ENCODE results near the gene PEX1. TPM values are rescaled to one million over a fixed set of nuclear protein-coding genes. Genes with fewer than 3 reads are reported as not detected.

PEX1 gene
- total and polyA plus RNA-seq, 2 donors from 2014 or later, result 16.9 to 19.6 TPM

DNA sequence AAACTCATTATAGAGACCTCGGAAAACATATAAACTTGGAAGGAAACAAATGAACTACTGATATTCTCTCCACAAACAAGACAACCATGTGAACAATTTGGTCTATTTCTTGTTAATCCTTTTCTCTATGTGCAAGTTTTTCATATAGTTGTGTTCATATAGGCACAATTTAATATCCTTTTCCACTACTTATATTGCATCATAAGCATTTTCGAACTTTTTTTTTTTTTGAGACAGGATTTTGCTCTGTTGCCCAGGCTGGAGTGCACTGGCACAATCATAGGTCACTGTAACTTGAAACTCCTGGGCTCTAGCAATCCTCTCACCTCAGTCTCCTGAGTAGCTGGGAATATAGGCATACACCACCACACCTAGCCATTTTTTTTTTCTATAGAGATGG lies 5.2 kb downstream of the PEX1 start:
- peaks cover 0 to 8% (median 3%) of the 10 kb centered on the region in 3 donors for H3K4me1 ChIP-seq (ENCODE audit: control insufficient read depth in 2 of 3, insufficient read depth in 2 of 3, low read depth in 1 of 3, low read length in 3 of 3)

DNA sequence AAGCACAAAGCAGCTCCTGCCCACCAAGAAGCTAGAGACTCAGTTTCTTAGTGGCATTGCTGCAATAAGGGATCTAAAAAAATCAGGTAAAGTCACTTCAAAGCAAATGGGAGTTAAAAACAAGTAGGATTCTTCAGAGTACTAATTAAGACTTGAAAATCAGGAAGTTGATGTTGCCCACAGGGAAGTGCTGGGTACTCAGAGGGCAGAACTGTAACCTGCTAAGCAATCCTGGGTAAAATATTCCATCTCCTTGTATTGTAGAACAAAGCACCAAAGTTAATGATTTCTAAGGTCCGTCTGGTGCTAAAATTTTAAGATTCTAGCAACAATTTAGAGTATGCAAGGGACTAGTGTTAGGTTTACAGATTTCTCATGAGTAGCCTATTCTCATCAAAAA lies 8.3 kb downstream of the PEX1 start:
- no peaks in the 10 kb centered on the region for H3K9me3 ChIP-seq (ENCODE audit: control insufficient read depth in 2 of 3, insufficient read depth in 1 of 3, low read length in 3 of 3)
- peaks cover 0 to 3% (median 0%) of the 10 kb centered on the region in 3 donors for H3K4me1 ChIP-seq (ENCODE audit: control insufficient read depth in 2 of 3, insufficient read depth in 2 of 3, low read depth in 1 of 3, low read length in 3 of 3)
- H3K36me3 ChIP-seq (ENCODE audit: control insufficient read depth in 2 of 3, insufficient read depth in 3 of 3, low read length in 3 of 3), result peaks cover 2 to 12% (median 10%) of the 10 kb centered on the region in 3 donors
- FAIRE-seq, result no peak
- no peak overlapping the region for H3K9ac ChIP-seq (ENCODE audit: low read length in 3 of 3)
- intact Hi-C loops (cut with DNase I), result no loop called here
- no peak overlapping the region for H3K27ac ChIP-seq (ENCODE audit: low read depth in 2 of 2, low read length in 2 of 2)
- no peak for TF ChIP-seq CTCF (IDR thresholded peaks at IDR 0.05; ENCODE audit: borderline replicate concordance, extremely low read depth, insufficient read depth)
- H3K27me3 ChIP-seq (ENCODE audit: control insufficient read depth, insufficient read depth, low read length), result no peaks in the 10 kb centered on the region
- peak in 2 of 5 donors; percentile 8 to 16 for DNase-seq
- no peak overlapping the region for H3K4me3 ChIP-seq (ENCODE audit: low read length in 3 of 3)

More for the DNA sequence above, 5.2 kb downstream of the PEX1 start:
- Histone ChIP-seq H3K36me3 (ENCODE audit: control insufficient read depth in 2 of 3, insufficient read depth in 3 of 3, low read length in 3 of 3) (no peaks in the 10 kb centered on the region), H3K9ac (ENCODE audit: low read length in 3 of 3) (no peak overlapping the region), H3K27me3 (ENCODE audit: control insufficient read depth, insufficient read depth, low read length) (no peaks in the 10 kb centered on the region), H3K9me3 (ENCODE audit: control insufficient read depth in 2 of 3, insufficient read depth in 1 of 3, low read length in 3 of 3) (no peaks in the 10 kb centered on the region), H3K4me3 (ENCODE audit: low read length in 3 of 3) (no peak overlapping the region), H3K27ac (ENCODE audit: low read depth in 2 of 2, low read length in 2 of 2) (no peak overlapping the region)
- TF ChIP-seq CTCF (IDR thresholded peaks at IDR 0.05; ENCODE audit: borderline replicate concordance, extremely low read depth, insufficient read depth), result no peak
- intact Hi-C loops (cut with DNase I), result no loop called here
- no peak for FAIRE-seq
- no peak for DNase-seq

DNA sequence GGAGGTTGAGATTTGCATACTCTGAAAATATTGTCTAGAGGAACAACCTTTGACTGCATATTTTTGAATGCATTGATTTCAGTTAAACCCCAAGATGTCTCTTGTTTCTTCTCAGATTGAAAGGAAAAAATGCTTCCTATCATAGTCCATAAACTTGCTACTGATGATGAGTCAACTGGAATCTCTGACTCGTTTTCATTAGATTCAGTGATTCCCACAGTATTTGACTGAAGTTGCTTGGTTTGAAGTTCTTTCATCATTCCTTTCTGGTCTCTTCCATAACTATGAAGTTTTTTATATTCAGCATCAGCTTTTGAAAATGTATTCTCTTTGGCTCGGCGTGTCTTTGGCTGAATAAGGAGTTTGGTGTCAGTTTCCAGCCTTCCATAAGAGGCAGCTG lies 10.7 kb downstream of the PEX1 start:
- intact Hi-C loops (cut with DNase I), result no loop called here
- Histone ChIP-seq H3K4me1 (ENCODE audit: control insufficient read depth in 2 of 3, insufficient read depth in 2 of 3, low read depth in 1 of 3, low read length in 3 of 3) (peaks cover 0 to 3% (median 0%) of the 10 kb centered on the region in 3 donors), H3K27me3 (ENCODE audit: control insufficient read depth, insufficient read depth, low read length) (no peaks in the 10 kb centered on the region), H3K36me3 (ENCODE audit: control insufficient read depth in 2 of 3, insufficient read depth in 3 of 3, low read length in 3 of 3) (peaks cover 5 to 12% (median 10%) of the 10 kb centered on the region in 3 donors), H3K9me3 (ENCODE audit: control insufficient read depth in 2 of 3, insufficient read depth in 1 of 3, low read length in 3 of 3) (no peaks in the 10 kb centered on the region), H3K9ac (ENCODE audit: low read length in 3 of 3) (no peak overlapping the region), H3K27ac (ENCODE audit: low read depth in 2 of 2, low read length in 2 of 2) (no peak overlapping the region), H3K4me3 (ENCODE audit: low read length in 3 of 3) (no peak overlapping the region)
- no peak for TF ChIP-seq CTCF (IDR thresholded peaks at IDR 0.05; ENCODE audit: borderline replicate concordance, extremely low read depth, insufficient read depth)
- DNase-seq, result no peak
- no peak for FAIRE-seq

Measured in kidney (tissue), 14 donors.